HepG2 (cell line): Measurements from ENCODE around the gene SH3GL1. TPM values are rescaled to one million over a fixed set of nuclear protein-coding genes. Genes with fewer than 3 reads are reported as not detected.

Experiments
- LCORL ChIP-seq, 2 experiments: fragments of 450-650 bp in 1 of 2; sonication (generic) in 1 of 2; formaldehyde crosslinking in 1 of 2; IDR thresholded peaks; 2 replicates each; pipeline versions ENCODE4 v1.5.0 to v1.6.1; 2017 to 2020; ENCODE audit warnings: antibody characterized with exemption in 1 of 2, missing genetic modification reagents in 1 of 2
- PAWR ChIP-seq: sonication (generic); formaldehyde crosslinking; IDR thresholded peaks from 2 replicates; pipeline ENCODE4 v1.4.0; 2020; ENCODE audit warnings: missing genetic modification reagents, mild to moderate bottlenecking, borderline replicate concordance
- REXO4 ChIP-seq: sonication (generic); formaldehyde crosslinking; IDR thresholded peaks from 2 replicates; pipeline ENCODE4 v1.8.0; 2022; ENCODE audit warnings: missing genetic modification reagents, mild to moderate bottlenecking, borderline replicate concordance
- RFXAP ChIP-seq: sonication (generic); formaldehyde crosslinking; IDR thresholded peaks from 2 replicates; pipeline ENCODE4 v1.4.0; 2020; ENCODE audit warnings: missing genetic modification reagents, borderline replicate concordance
- ZNF343 ChIP-seq: sonication (generic); formaldehyde crosslinking; IDR thresholded peaks from 2 replicates; pipeline ENCODE4 v1.4.0; 2020; ENCODE audit warnings: mild to moderate bottlenecking, missing genetic modification reagents
- polyA plus RNA-seq, 8 experiments: library from polyadenylated mRNA; depleted of rRNA in 3 of 8; stranded (reverse) in 7 of 8; unstranded in 1 of 8; fragments of >200 nt; fragmentation: Illumina TruSeq in 4 of 8; extraction: Trizol in 4 of 8; gene quantifications; 2 replicates each; pipeline versions ENCODE4 v1.2.1 to v1.2.3, GENCODE V29; 2011 to 2016; ENCODE audit warnings: low read depth in 4 of 8, missing spikeins in 1 of 8, mixed read lengths in 1 of 8; ENCODE audit not compliant: insufficient read depth in 1 of 8
- total RNA-seq, 5 experiments: library from RNA; depleted of rRNA; stranded (reverse); fragments of >200 nt; fragmentation: Illumina TruSeq; extraction: Trizol; gene quantifications; 2 replicates each; pipeline ENCODE4 v1.2.3, GENCODE V29; 2016; ENCODE audit warnings: low read depth in 1 of 5
- TF ChIP-seq, protein P1 (sequence below): sonication (generic); formaldehyde crosslinking; IDR thresholded peaks from 2 replicates; pipeline ENCODE4 v1.4.0; 2020; ENCODE audit warnings: missing genetic modification reagents
- TF ChIP-seq, protein P2 (sequence below): sonication (generic); formaldehyde crosslinking; IDR thresholded peaks from 2 replicates; pipeline ENCODE4 v1.5.1; 2020; ENCODE audit warnings: mild to moderate bottlenecking, missing genetic modification reagents, borderline replicate concordance
- TF ChIP-seq, protein P3 (sequence below): fragments of 450-650 bp; IDR thresholded peaks from 2 replicates; pipeline ENCODE4 v1.6.1; 2017; ENCODE audit warnings: mild to moderate bottlenecking
- TF ChIP-seq, protein P4 (sequence below): sonication (generic); formaldehyde crosslinking; conservative IDR thresholded peaks from 2 replicates; pipeline ENCODE4 v1.4.0; 2020; ENCODE audit warnings: missing genetic modification reagents
- TF ChIP-seq, protein P5 (sequence below): sonication (generic); formaldehyde crosslinking; IDR thresholded peaks from 2 replicates; pipeline ENCODE4 v1.5.0; 2020; ENCODE audit warnings: mild to moderate bottlenecking, low read depth, missing genetic modification reagents, borderline replicate concordance

The SH3GL1 gene
- total and polyA plus RNA-seq, 2 of the 13 experiments (the other 11 are each of a cell fraction or from before 2014, with no cell fraction given): 33.0 to 45.1 TPM

DNA sequence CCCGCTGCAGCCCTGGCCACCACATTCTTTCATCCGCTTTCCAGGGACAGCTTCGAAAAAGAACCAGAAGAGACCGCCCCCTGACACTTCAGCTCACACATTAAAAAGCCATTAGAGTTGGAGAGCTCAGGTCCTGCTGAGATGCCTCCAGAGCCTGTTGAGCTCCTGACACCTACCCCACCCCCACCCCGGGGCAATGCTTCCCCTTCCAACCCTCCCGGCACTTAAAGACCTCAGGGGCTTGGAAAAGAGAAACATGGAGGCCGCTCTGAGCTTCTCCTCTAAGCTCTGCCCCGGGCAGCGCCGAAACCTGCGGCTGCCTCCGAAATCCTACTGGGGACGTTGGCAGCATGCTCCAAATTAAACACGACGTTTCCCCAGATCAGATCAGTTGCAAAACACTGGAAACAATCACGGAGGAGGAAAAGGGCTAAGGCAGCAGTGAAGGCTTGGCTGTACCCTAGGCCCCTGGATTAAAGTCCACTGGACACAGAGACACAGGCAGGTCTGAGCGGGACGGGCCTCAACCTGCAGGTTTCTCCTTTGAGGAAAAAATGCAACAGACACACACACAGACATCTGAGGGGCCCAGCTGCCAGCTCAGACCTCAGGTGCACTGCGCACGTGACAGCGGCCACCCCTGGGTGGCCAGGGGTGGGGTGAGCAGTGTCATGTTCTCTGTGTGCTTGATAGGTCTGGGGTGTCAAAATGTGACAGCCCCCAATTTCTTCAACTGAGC lies 9.6 kb downstream of the SH3GL1 start (continued):
- TF ChIP-seq, protein P1, sequence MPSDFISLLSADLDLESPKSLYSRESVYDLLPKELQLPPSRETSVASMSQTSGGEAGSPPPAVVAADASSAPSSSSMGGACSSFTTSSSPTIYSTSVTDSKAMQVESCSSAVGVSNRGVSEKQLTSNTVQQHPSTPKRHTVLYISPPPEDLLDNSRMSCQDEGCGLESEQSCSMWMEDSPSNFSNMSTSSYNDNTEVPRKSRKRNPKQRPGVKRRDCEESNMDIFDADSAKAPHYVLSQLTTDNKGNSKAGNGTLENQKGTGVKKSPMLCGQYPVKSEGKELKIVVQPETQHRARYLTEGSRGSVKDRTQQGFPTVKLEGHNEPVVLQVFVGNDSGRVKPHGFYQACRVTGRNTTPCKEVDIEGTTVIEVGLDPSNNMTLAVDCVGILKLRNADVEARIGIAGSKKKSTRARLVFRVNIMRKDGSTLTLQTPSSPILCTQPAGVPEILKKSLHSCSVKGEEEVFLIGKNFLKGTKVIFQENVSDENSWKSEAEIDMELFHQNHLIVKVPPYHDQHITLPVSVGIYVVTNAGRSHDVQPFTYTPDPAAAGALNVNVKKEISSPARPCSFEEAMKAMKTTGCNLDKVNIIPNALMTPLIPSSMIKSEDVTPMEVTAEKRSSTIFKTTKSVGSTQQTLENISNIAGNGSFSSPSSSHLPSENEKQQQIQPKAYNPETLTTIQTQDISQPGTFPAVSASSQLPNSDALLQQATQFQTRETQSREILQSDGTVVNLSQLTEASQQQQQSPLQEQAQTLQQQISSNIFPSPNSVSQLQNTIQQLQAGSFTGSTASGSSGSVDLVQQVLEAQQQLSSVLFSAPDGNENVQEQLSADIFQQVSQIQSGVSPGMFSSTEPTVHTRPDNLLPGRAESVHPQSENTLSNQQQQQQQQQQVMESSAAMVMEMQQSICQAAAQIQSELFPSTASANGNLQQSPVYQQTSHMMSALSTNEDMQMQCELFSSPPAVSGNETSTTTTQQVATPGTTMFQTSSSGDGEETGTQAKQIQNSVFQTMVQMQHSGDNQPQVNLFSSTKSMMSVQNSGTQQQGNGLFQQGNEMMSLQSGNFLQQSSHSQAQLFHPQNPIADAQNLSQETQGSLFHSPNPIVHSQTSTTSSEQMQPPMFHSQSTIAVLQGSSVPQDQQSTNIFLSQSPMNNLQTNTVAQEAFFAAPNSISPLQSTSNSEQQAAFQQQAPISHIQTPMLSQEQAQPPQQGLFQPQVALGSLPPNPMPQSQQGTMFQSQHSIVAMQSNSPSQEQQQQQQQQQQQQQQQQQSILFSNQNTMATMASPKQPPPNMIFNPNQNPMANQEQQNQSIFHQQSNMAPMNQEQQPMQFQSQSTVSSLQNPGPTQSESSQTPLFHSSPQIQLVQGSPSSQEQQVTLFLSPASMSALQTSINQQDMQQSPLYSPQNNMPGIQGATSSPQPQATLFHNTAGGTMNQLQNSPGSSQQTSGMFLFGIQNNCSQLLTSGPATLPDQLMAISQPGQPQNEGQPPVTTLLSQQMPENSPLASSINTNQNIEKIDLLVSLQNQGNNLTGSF (CRISPR knock-in tag): 0 out of 2 replicates have a peak, but pooled peaks have one; percentile 29
- TF ChIP-seq, protein P2, sequence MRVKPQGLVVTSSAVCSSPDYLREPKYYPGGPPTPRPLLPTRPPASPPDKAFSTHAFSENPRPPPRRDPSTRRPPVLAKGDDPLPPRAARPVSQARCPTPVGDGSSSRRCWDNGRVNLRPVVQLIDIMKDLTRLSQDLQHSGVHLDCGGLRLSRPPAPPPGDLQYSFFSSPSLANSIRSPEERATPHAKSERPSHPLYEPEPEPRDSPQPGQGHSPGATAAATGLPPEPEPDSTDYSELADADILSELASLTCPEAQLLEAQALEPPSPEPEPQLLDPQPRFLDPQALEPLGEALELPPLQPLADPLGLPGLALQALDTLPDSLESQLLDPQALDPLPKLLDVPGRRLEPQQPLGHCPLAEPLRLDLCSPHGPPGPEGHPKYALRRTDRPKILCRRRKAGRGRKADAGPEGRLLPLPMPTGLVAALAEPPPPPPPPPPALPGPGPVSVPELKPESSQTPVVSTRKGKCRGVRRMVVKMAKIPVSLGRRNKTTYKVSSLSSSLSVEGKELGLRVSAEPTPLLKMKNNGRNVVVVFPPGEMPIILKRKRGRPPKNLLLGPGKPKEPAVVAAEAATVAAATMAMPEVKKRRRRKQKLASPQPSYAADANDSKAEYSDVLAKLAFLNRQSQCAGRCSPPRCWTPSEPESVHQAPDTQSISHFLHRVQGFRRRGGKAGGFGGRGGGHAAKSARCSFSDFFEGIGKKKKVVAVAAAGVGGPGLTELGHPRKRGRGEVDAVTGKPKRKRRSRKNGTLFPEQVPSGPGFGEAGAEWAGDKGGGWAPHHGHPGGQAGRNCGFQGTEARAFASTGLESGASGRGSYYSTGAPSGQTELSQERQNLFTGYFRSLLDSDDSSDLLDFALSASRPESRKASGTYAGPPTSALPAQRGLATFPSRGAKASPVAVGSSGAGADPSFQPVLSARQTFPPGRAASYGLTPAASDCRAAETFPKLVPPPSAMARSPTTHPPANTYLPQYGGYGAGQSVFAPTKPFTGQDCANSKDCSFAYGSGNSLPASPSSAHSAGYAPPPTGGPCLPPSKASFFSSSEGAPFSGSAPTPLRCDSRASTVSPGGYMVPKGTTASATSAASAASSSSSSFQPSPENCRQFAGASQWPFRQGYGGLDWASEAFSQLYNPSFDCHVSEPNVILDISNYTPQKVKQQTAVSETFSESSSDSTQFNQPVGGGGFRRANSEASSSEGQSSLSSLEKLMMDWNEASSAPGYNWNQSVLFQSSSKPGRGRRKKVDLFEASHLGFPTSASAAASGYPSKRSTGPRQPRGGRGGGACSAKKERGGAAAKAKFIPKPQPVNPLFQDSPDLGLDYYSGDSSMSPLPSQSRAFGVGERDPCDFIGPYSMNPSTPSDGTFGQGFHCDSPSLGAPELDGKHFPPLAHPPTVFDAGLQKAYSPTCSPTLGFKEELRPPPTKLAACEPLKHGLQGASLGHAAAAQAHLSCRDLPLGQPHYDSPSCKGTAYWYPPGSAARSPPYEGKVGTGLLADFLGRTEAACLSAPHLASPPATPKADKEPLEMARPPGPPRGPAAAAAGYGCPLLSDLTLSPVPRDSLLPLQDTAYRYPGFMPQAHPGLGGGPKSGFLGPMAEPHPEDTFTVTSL: peak; percentile 66; the same call in 1 of the 2 replicates
- peak; percentile 70; the same call in 1 of the 2 replicates for TF ChIP-seq RFXAP
- TF ChIP-seq, protein P3, sequence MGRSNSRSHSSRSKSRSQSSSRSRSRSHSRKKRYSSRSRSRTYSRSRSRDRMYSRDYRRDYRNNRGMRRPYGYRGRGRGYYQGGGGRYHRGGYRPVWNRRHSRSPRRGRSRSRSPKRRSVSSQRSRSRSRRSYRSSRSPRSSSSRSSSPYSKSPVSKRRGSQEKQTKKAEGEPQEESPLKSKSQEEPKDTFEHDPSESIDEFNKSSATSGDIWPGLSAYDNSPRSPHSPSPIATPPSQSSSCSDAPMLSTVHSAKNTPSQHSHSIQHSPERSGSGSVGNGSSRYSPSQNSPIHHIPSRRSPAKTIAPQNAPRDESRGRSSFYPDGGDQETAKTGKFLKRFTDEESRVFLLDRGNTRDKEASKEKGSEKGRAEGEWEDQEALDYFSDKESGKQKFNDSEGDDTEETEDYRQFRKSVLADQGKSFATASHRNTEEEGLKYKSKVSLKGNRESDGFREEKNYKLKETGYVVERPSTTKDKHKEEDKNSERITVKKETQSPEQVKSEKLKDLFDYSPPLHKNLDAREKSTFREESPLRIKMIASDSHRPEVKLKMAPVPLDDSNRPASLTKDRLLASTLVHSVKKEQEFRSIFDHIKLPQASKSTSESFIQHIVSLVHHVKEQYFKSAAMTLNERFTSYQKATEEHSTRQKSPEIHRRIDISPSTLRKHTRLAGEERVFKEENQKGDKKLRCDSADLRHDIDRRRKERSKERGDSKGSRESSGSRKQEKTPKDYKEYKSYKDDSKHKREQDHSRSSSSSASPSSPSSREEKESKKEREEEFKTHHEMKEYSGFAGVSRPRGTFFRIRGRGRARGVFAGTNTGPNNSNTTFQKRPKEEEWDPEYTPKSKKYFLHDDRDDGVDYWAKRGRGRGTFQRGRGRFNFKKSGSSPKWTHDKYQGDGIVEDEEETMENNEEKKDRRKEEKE: no peak
- TF ChIP-seq PAWR: no peak
- 0 out of 2 replicates have a peak, but pooled peaks have one; percentile 27 for TF ChIP-seq ZNF343 (CRISPR knock-in tag)
- TF ChIP-seq REXO4 (CRISPR knock-in tag): no peak
- TF ChIP-seq, protein P4, sequence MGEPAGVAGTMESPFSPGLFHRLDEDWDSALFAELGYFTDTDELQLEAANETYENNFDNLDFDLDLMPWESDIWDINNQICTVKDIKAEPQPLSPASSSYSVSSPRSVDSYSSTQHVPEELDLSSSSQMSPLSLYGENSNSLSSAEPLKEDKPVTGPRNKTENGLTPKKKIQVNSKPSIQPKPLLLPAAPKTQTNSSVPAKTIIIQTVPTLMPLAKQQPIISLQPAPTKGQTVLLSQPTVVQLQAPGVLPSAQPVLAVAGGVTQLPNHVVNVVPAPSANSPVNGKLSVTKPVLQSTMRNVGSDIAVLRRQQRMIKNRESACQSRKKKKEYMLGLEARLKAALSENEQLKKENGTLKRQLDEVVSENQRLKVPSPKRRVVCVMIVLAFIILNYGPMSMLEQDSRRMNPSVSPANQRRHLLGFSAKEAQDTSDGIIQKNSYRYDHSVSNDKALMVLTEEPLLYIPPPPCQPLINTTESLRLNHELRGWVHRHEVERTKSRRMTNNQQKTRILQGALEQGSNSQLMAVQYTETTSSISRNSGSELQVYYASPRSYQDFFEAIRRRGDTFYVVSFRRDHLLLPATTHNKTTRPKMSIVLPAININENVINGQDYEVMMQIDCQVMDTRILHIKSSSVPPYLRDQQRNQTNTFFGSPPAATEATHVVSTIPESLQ (CRISPR knock-in tag): 0 out of 2 replicates have a peak, but pooled peaks have one; percentile 44
- TF ChIP-seq, protein P5, sequence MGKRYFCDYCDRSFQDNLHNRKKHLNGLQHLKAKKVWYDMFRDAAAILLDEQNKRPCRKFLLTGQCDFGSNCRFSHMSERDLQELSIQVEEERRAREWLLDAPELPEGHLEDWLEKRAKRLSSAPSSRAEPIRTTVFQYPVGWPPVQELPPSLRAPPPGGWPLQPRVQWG (CRISPR knock-in tag): no peak
- TF ChIP-seq LCORL (IDR thresholded peaks at IDR 0.05): 0 out of 2 replicates have a peak, but pooled peaks have one; percentile 35
- peak; percentile 74; the same call in 1 of the 2 replicates for TF ChIP-seq LCORL (CRISPR knock-in tag; IDR thresholded peaks at IDR 0.05)
